B cell (primary cell): Measurements from ENCODE around the gene BCAS4. TPM values are rescaled to one million over a fixed set of nuclear protein-coding genes. Genes with fewer than 3 reads are reported as not detected.
A peak's percentile ranks its signal among the peaks of the same experiment; 100 is the strongest.

ENCODE experiments used
- ATAC-seq: fragments of 200-7000 bp; cut with Tn5 transposase; one replicate; pipeline ENCODE4 v1.10.0; 2021; ENCODE audit warnings: low read depth, mild to moderate bottlenecking, moderate number of reproducible peaks, moderate library complexity
- CTCF ChIA-PET: fragments of 350-600 bp; sonication (Branson Sonifier 250); formaldehyde crosslinking; loops from one replicate; lab custom pipeline; 2021; ENCODE audit warnings: antibody characterized with exemption, inconsistent platforms; lab: Charles Lee
- POLR2A ChIA-PET: fragments of 350-600 bp; sonication (Branson Sonifier 250); formaldehyde crosslinking; loops from one replicate; lab custom pipeline; 2021; ENCODE audit warnings: antibody characterized with exemption; lab: Charles Lee
- DNase-seq: peaks from one replicate; pipeline ENCODE4 v3.0.0; 2013
- H2AFZ ChIP-seq: 2 replicates; pipeline ENCODE4 v1.6.1; 2012; ENCODE audit warnings: mild to moderate bottlenecking, low read depth, low read length; ENCODE audit not compliant: insufficient read depth, poor library complexity, severe bottlenecking
- H3K27ac ChIP-seq, 2 donors: 1 replicate in 1 of 2; 2 replicates in 1 of 2; pipeline ENCODE4 v1.5.1; 2012 to 2013; ENCODE audit warnings: low read length in 2 of 2, mild to moderate bottlenecking in 2 of 2, moderate library complexity in 1 of 2
- H3K27me3 ChIP-seq, 4 experiments: fragments of 200-600 bp in 1 of 4; sonication (generic) in 1 of 4; replicated peaks in 1 of 4; 1 replicate in 2 of 4; 2 replicates in 2 of 4; pipeline versions ENCODE4 v1.6.1 to v1.7.0; 2013 to 2016; ENCODE audit warnings: low read length in 3 of 4, mild to moderate bottlenecking in 2 of 4, mixed read lengths in 1 of 4, moderate library complexity in 1 of 4; ENCODE audit not compliant: insufficient read depth in 4 of 4, control insufficient read depth in 3 of 4; ENCODE audit errors: control extremely low read depth in 1 of 4
- H3K36me3 ChIP-seq, 2 experiments: replicated peaks in 1 of 2; 1 replicate in 1 of 2; 2 replicates in 1 of 2; pipeline versions ENCODE4 v1.6.1 to v1.7.1; 2013; ENCODE audit warnings: low read length in 1 of 2; ENCODE audit not compliant: insufficient read depth in 2 of 2, control insufficient read depth in 1 of 2; ENCODE audit errors: control extremely low read depth in 1 of 2, extremely low read depth in 1 of 2
- H3K4me1 ChIP-seq, 2 donors: fragments of 200-600 bp in 1 of 2; sonication (generic) in 1 of 2; 1 replicate in 1 of 2; 2 replicates in 1 of 2; pipeline versions ENCODE4 v1.5.1 to v1.6.1; 2013 to 2017; ENCODE audit warnings: low read length in 2 of 2; ENCODE audit not compliant: control insufficient read depth in 2 of 2, insufficient read depth in 2 of 2
- H3K4me2 ChIP-seq: replicated peaks from 2 replicates; pipeline ENCODE3; 2012; ENCODE audit warnings: mild to moderate bottlenecking, low read depth, low read length; ENCODE audit not compliant: poor library complexity, severe bottlenecking
- H3K4me3 ChIP-seq, 5 experiments: fragments of 200-600 bp in 1 of 5; sonication (generic) in 1 of 5; 1 replicate in 3 of 5; 2 replicates in 2 of 5; pipeline versions ENCODE4 v1.5.1 to v1.7.0; 2011 to 2016; ENCODE audit warnings: low read length in 4 of 5, mild to moderate bottlenecking in 4 of 5, low read depth in 2 of 5, control low read depth in 1 of 5, moderate library complexity in 1 of 5; ENCODE audit not compliant: insufficient read depth in 1 of 5; ENCODE audit errors: control extremely low read depth in 1 of 5, extremely low read depth in 1 of 5
- H3K79me2 ChIP-seq: fragments of 200-600 bp; sonication (generic); one replicate; pipeline ENCODE4 v1.6.0; 2016; ENCODE audit warnings: low read length; ENCODE audit not compliant: control insufficient read depth, insufficient read depth
- H3K9ac ChIP-seq: fragments of 200-600 bp; sonication (generic); 2 replicates; pipeline ENCODE4 v1.6.1; 2017; ENCODE audit warnings: mild to moderate bottlenecking, low read length, moderate library complexity
- H3K9me3 ChIP-seq, 3 donors: one replicate each; pipeline versions ENCODE4 v1.6.1 to v1.7.1; 2013; ENCODE audit warnings: low read length in 2 of 3; ENCODE audit not compliant: control insufficient read depth in 2 of 3, insufficient read depth in 1 of 3; ENCODE audit errors: control extremely low read depth in 1 of 3
- H4K20me1 ChIP-seq: 2 replicates; pipeline ENCODE4 v1.6.0; 2012; ENCODE audit warnings: mild to moderate bottlenecking, low read length; ENCODE audit not compliant: insufficient read depth, control insufficient read depth, poor library complexity, severe bottlenecking
- H3K27ac Mint-ChIP-seq: one replicate; pipeline ENCODE4 v1.8.0; 2021; ENCODE audit warnings: mixed read lengths
- H3K27me3 Mint-ChIP-seq: one replicate; pipeline ENCODE4 v1.8.0; 2021; ENCODE audit warnings: mixed read lengths
- H3K4me1 Mint-ChIP-seq: one replicate; pipeline ENCODE4 v1.8.0; 2021; ENCODE audit warnings: mixed read lengths
- H3K4me3 Mint-ChIP-seq: one replicate; pipeline ENCODE4 v1.8.0; 2021; ENCODE audit warnings: mixed read lengths
- H3K9me3 Mint-ChIP-seq: one replicate; pipeline ENCODE4 v1.8.0; 2022; ENCODE audit warnings: mixed read lengths; ENCODE audit not compliant: insufficient read depth
- EZH2 ChIP-seq: IDR thresholded peaks from 2 replicates; pipeline ENCODE4 v1.6.1; 2012; ENCODE audit warnings: borderline replicate concordance, low read depth, mild to moderate bottlenecking, moderate library complexity, low read length; ENCODE audit not compliant: insufficient read depth, poor library complexity, severe bottlenecking
- WGBS: methylation state at CpG from one replicate; pipeline ENCODE4 v1.1.5; 2013; ENCODE audit warnings: missing lambda C conversion rate; ENCODE audit not compliant: insufficient coverage; 5-methylcytosine and 5-hydroxymethylcytosine counted together
- intact Hi-C: fragments of 100-400 bp; cut with micrococcal nuclease; formaldehyde crosslinking; loops from one replicate; pipeline ENCODE4 v1.10.0; 2022
- polyA plus RNA-seq: library from polyadenylated mRNA; depleted of rRNA; stranded (reverse); fragments of >200 nt; gene quantifications from 2 replicates; pipeline ENCODE4 v1.2.3, GENCODE V29; 2012
- total RNA-seq, 2 donors: library from RNA; stranded (reverse); fragments of 120-200 nt in 1 of 2; gene quantifications; 1 replicate in 1 of 2; 2 replicates in 1 of 2; pipeline versions ENCODE4 v1.2.3 to v1.2.4, GENCODE V29; 2013 to 2022
- TF ChIP-seq, protein P1 (sequence below): fragments of 200-600 bp; IDR thresholded peaks from one replicate; pipeline ENCODE4 v1.8.0; 2022; ENCODE audit warnings: antibody characterized with exemption, mild to moderate bottlenecking

BCAS4 gene
- total and polyA plus RNA-seq, 2 donors (not counting 1 experiment from before 2014, with no cell fraction given) = 44.8 to 88.2 TPM

DNA sequence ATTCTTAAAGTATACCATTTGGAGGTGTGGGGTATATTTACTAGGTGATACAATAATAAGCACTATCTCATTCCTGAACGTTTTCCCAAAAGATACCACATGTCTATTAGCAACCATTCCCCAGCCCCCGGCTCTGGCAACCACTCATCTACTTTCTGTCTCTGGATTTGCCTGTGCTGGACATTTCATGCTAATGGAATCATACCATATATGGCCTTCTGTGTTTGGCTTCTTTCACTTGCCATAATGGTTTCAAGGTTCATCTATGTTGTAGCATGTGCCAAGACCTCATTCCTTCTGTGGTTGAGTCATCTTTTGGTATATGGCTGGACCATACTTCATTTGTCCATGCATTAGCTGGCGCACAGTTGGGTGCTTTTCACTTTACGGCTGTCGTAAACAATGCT lies 39.7 kb downstream of the BCAS4 start:
- H3K27ac Mint-ChIP-seq = no peak overlapping the region
- Histone ChIP-seq H4K20me1 (peaks cover 52% of the 10 kb centered on the region), H3K27ac (no peak overlapping the region), H3K27me3 (no peaks in the 10 kb centered on the region), H3K79me2 (peaks cover 77% of the 10 kb centered on the region), H3K9me3 (no peaks in the 10 kb centered on the region), H3K4me1 (peaks cover 9 to 20% of the 10 kb centered on the region in 2 donors), H2AFZ (no peak overlapping the region), H3K4me2 (no peak overlapping the region), H3K36me3 (peaks cover 2 to 75% of the 10 kb centered on the region in 2 experiments), H3K9ac (no peak overlapping the region), H3K4me3 (no peak overlapping the region)
- WGBS = 94% methylated on average over 3 of the region's 5 CpGs
- no peaks in the 10 kb centered on the region for H3K27me3 Mint-ChIP-seq
- CTCF ChIA-PET = interaction anchor here (0.7 to 1.6 kb wide), 3 partner anchors 16 to 40 kb away, joined by 3 to 6 read pairs (median 3); partner anchors contain the start of gene BCAS4
- TF ChIP-seq, protein P1, sequence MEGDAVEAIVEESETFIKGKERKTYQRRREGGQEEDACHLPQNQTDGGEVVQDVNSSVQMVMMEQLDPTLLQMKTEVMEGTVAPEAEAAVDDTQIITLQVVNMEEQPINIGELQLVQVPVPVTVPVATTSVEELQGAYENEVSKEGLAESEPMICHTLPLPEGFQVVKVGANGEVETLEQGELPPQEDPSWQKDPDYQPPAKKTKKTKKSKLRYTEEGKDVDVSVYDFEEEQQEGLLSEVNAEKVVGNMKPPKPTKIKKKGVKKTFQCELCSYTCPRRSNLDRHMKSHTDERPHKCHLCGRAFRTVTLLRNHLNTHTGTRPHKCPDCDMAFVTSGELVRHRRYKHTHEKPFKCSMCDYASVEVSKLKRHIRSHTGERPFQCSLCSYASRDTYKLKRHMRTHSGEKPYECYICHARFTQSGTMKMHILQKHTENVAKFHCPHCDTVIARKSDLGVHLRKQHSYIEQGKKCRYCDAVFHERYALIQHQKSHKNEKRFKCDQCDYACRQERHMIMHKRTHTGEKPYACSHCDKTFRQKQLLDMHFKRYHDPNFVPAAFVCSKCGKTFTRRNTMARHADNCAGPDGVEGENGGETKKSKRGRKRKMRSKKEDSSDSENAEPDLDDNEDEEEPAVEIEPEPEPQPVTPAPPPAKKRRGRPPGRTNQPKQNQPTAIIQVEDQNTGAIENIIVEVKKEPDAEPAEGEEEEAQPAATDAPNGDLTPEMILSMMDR = no peak
- TF ChIP-seq EZH2 = no peak
- POLR2A ChIA-PET = no interaction called here
- H3K9me3 Mint-ChIP-seq = no peaks in the 10 kb centered on the region
- no peak overlapping the region for H3K4me3 Mint-ChIP-seq
- no peak for ATAC-seq
- H3K4me1 Mint-ChIP-seq = peaks cover 24% of the 10 kb centered on the region
- intact Hi-C loops = no loop called here
- no peak for DNase-seq

DNA sequence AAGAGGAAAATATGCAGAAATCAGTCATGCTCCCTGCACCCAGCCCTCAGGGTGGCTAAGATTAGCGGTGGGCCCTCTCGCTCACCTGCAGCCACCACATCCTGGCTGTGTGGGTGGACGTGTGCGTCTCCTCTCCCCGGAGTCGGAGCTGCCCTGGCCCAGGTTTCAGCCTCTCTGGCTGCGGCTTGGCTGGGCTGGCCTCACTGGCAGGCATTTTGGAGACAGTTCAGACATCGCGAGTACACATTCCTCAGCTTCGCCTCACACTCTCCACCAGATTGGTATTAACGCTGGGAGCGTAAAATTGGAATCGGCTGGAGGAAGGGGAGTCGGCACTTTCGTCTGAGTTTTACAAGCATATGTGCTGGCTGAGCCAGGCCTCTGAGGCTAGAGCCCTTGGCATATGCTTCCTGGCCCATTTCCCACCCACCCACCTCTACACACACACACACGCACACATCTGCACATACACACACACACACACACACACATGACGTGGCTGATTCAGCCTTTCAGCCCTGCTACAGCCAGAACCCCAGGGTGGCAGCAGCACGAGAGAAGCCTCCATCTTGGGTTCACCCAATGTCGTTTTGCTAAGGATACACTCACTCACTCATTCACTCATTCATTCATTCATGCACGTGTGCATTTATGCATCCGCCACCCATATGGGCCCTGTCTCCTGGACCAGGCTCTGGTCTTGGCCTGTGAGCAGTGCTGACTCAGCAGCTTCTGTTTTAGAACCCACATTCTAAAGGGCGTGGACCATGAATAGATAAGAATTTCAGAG lies 42.9 kb downstream of the BCAS4 start:
- H3K4me1 Mint-ChIP-seq = peaks cover 24% of the 10 kb centered on the region
- Histone ChIP-seq H3K27ac (peak overlapping the region in 1 of 2 donors; percentile 12), H2AFZ (no peak overlapping the region), H3K27me3 (no peaks in the 10 kb centered on the region), H3K9me3 (no peaks in the 10 kb centered on the region), H3K4me2 (peak overlapping the region; percentile 48), H4K20me1 (peaks cover 46% of the 10 kb centered on the region), H3K9ac (peak overlapping the region; percentile 23), H3K79me2 (peaks cover 68% of the 10 kb centered on the region), H3K4me3 (no peak overlapping the region), H3K4me1 (peaks cover 9 to 21% of the 10 kb centered on the region in 2 donors), H3K36me3 (peaks cover 2 to 65% of the 10 kb centered on the region in 2 experiments)
- intact Hi-C loops = no loop called here
- H3K27me3 Mint-ChIP-seq = no peaks in the 10 kb centered on the region
- TF ChIP-seq, protein P1 = no peak
- no peak for TF ChIP-seq EZH2
- peak overlapping the region; percentile 80 for H3K27ac Mint-ChIP-seq
- ATAC-seq (peak; percentile 76), DNase-seq (no peak)
- POLR2A ChIA-PET = interaction anchor here (0.8 kb wide), 1 partner anchor 43 kb away, joined by 3 read pairs; the partner anchor contains the start of gene BCAS4
- peak overlapping the region; percentile 52 for H3K4me3 Mint-ChIP-seq
- CTCF ChIA-PET = interaction anchor here (0.6 to 1.3 kb wide), 2 partner anchors 26 to 43 kb away, joined by 3 to 6 read pairs; partner anchors contain the start of gene BCAS4
- WGBS = 60% methylated on average over 14 of the region's 22 CpGs
- H3K9me3 Mint-ChIP-seq = no peaks in the 10 kb centered on the region
